Stimulated activated naive CD8-positive, alpha-beta T cell treated with anti-CD3 and anti-CD28 coated beads, Interleukin-15, amount 100 ng/mL, for 72 hours (primary cell): Measurements from ENCODE around the gene PHLDA1.

Experiments used
- ATAC-seq: fragments of 150-1000 bp; cut with Tn5 transposase; 2 replicates; pipeline ENCODE4 v1.10.0; 2021; ENCODE audit warnings: mild to moderate bottlenecking, moderate library complexity
- DNase-seq, 2 donors: peaks; one replicate each; pipeline ENCODE4 v3.0.0; 2021 to 2022
- H3K27ac Mint-ChIP-seq, 2 donors: one replicate each; pipeline ENCODE4 v1.8.0; 2022; ENCODE audit warnings: mild to moderate bottlenecking in 2 of 2, mixed read lengths in 2 of 2, moderate library complexity in 2 of 2
- H3K27me3 Mint-ChIP-seq: one replicate; pipeline ENCODE4 v1.8.0; 2022; ENCODE audit warnings: mixed read lengths
- H3K4me1 Mint-ChIP-seq: one replicate; pipeline ENCODE4 v1.8.0; 2022; ENCODE audit warnings: mild to moderate bottlenecking, mixed read lengths
- H3K4me3 Mint-ChIP-seq, 2 donors: one replicate each; pipeline ENCODE4 v1.8.0; 2022; ENCODE audit warnings: mild to moderate bottlenecking in 2 of 2, mixed read lengths in 2 of 2, moderate library complexity in 1 of 2
- H3K9me3 Mint-ChIP-seq, 2 donors: one replicate each; pipeline ENCODE4 v1.8.0; 2022; ENCODE audit warnings: mixed read lengths in 2 of 2

Gene PHLDA1

GRCh38 chr12:76047742-76048141, 16.2 kb upstream of the PHLDA1 start:
- Mint-ChIP-seq H3K4me3 (no peak overlapping the region), H3K9me3 (no peaks in the 10 kb centered on the region)

GRCh38 chr12:76047060-76047459, 15.5 kb upstream of the PHLDA1 start:
- no peak for ATAC-seq
- no peaks in the 10 kb centered on the region for H3K9me3 Mint-ChIP-seq
- no peak for DNase-seq

More at GRCh38 chr12:76047742-76048141, 16.2 kb upstream of the PHLDA1 start:
- ATAC-seq (no peak), DNase-seq (no peak)
- H3K27me3 Mint-ChIP-seq = no peaks in the 10 kb centered on the region
- H3K4me1 Mint-ChIP-seq = no peaks in the 10 kb centered on the region
- no peak overlapping the region for H3K27ac Mint-ChIP-seq

GRCh38 chr12:76043377-76043776, 11.8 kb upstream of the PHLDA1 start:
- ATAC-seq (no peak), DNase-seq (no peak)
- H3K27ac Mint-ChIP-seq = peak overlapping the region in 1 of 2 donors; percentile 2

More at GRCh38 chr12:76047060-76047459, 15.5 kb upstream of the PHLDA1 start:
- H3K4me1 Mint-ChIP-seq = no peaks in the 10 kb centered on the region
- H3K27ac Mint-ChIP-seq = no peak overlapping the region
- H3K4me3 Mint-ChIP-seq = no peak overlapping the region
- no peaks in the 10 kb centered on the region for H3K27me3 Mint-ChIP-seq

GRCh38 chr12:76042147-76042546, 10.6 kb upstream of the PHLDA1 start:
- Mint-ChIP-seq H3K27me3 (no peaks in the 10 kb centered on the region), H3K4me1 (peaks cover 7% of the 10 kb centered on the region), H3K27ac (no peak overlapping the region), H3K9me3 (no peaks in the 10 kb centered on the region), H3K4me3 (no peak overlapping the region)
- no peak for ATAC-seq
- no peak for DNase-seq

More at GRCh38 chr12:76043377-76043776, 11.8 kb upstream of the PHLDA1 start:
- Mint-ChIP-seq H3K9me3 (no peaks in the 10 kb centered on the region), H3K4me3 (no peak overlapping the region), H3K4me1 (no peaks in the 10 kb centered on the region), H3K27me3 (no peaks in the 10 kb centered on the region)

- Mint-ChIP-seq H3K4me3 (no peak overlapping the region), H3K9me3 (no peaks in the 10 kb centered on the region), H3K4me1 (peaks cover 7% of the 10 kb centered on the region), H3K27me3 (no peaks in the 10 kb centered on the region), H3K27ac (no peak overlapping the region)
- no peak for DNase-seq
- no peak for ATAC-seq
Observed at GRCh38 chr12:76041406-76041805, 9.8 kb upstream of the PHLDA1 start.

GRCh38 chr12:76040461-76040860, 8.9 kb upstream of the PHLDA1 start:
- Mint-ChIP-seq H3K27ac (peak overlapping the region in 1 of 2 donors; percentile 93), H3K4me1 (peaks cover 14% of the 10 kb centered on the region), H3K4me3 (no peak overlapping the region), H3K27me3 (no peaks in the 10 kb centered on the region), H3K9me3 (no peaks in the 10 kb centered on the region)
- ATAC-seq (no peak), DNase-seq (no peak)

GRCh38 chr12:76038176-76038575, 6.6 kb upstream of the PHLDA1 start:
- DNase-seq (no peak), ATAC-seq (no peak)
- Mint-ChIP-seq H3K4me3 (no peak overlapping the region), H3K27ac (no peak overlapping the region), H3K27me3 (no peaks in the 10 kb centered on the region), H3K9me3 (no peaks in the 10 kb centered on the region), H3K4me1 (peaks cover 37% of the 10 kb centered on the region)

GRCh38 chr12:76037130-76038103, 5.8 kb upstream of the PHLDA1 start:
- DNase-seq = peak; percentile 37 to 39
- Mint-ChIP-seq H3K4me3 (no peak overlapping the region), H3K27ac (peak overlapping the region in 1 of 2 donors; percentile 36), H3K4me1 (peaks cover 44% of the 10 kb centered on the region), H3K9me3 (no peaks in the 10 kb centered on the region), H3K27me3 (no peaks in the 10 kb centered on the region)
- ATAC-seq = peak; percentile 73

- Mint-ChIP-seq H3K27ac (peak overlapping the region in 1 of 2 donors; percentile 10), H3K4me1 (peaks cover 47% of the 10 kb centered on the region), H3K4me3 (no peak overlapping the region), H3K9me3 (no peaks in the 10 kb centered on the region), H3K27me3 (no peaks in the 10 kb centered on the region)
- DNase-seq = peak in 1 of 2 donors; percentile 33
- ATAC-seq = no peak
Observed at GRCh38 chr12:76035045-76035444, 3.5 kb upstream of the PHLDA1 start.

GRCh38 chr12:76033081-76034011, 1.8 kb upstream of the PHLDA1 start:
- no peak for DNase-seq
- no peak for ATAC-seq
- no peaks in the 10 kb centered on the region for H3K9me3 Mint-ChIP-seq
- peak overlapping the region; percentile 93 to 99 for H3K4me3 Mint-ChIP-seq
- peaks cover 47% of the 10 kb centered on the region for H3K4me1 Mint-ChIP-seq
- H3K27ac Mint-ChIP-seq = peak overlapping the region in 1 of 2 donors; percentile 99
- no peaks in the 10 kb centered on the region for H3K27me3 Mint-ChIP-seq

GRCh38 chr12:76032043-76032981, 736 bp upstream of the PHLDA1 start:
- Mint-ChIP-seq H3K4me1 (peaks cover 44% of the 10 kb centered on the region), H3K27ac (peak overlapping the region; percentile 94 to 99), H3K9me3 (no peaks in the 10 kb centered on the region), H3K4me3 (peak overlapping the region; percentile 93 to 99), H3K27me3 (no peaks in the 10 kb centered on the region)
- DNase-seq (peak; percentile 65 to 70), ATAC-seq (peak; percentile 35)

- Mint-ChIP-seq H3K9me3 (no peaks in the 10 kb centered on the region), H3K27ac (peak overlapping the region; percentile 94 to 99), H3K4me1 (peaks cover 53% of the 10 kb centered on the region), H3K27me3 (no peaks in the 10 kb centered on the region), H3K4me3 (peak overlapping the region; percentile 93 to 99)
- DNase-seq = no peak
- ATAC-seq = no peak
Observed at GRCh38 chr12:76031081-76031413, 529 bp downstream of the PHLDA1 start.

- ATAC-seq (peak; percentile 19), DNase-seq (peak; percentile 64 to 74)
- Mint-ChIP-seq H3K4me3 (peak overlapping the region; percentile 93 to 99), H3K4me1 (peaks cover 53% of the 10 kb centered on the region), H3K27ac (peak overlapping the region; percentile 94 to 99), H3K9me3 (no peaks in the 10 kb centered on the region), H3K27me3 (no peaks in the 10 kb centered on the region)
Observed at GRCh38 chr12:76030341-76031080, 1.1 kb downstream of the PHLDA1 start.

- H3K27ac Mint-ChIP-seq = peak overlapping the region; percentile 94 to 99
Observed at GRCh38 chr12:76029982-76030340, 1.6 kb downstream of the PHLDA1 start.

More at GRCh38 chr12:76029982-76030340, 1.6 kb downstream of the PHLDA1 start:
- no peaks in the 10 kb centered on the region for H3K9me3 Mint-ChIP-seq
- peak overlapping the region; percentile 93 to 99 for H3K4me3 Mint-ChIP-seq
- ATAC-seq = no peak
- H3K27me3 Mint-ChIP-seq = no peaks in the 10 kb centered on the region
- DNase-seq = peak in 1 of 2 donors; percentile 39
- H3K4me1 Mint-ChIP-seq = peaks cover 53% of the 10 kb centered on the region
